M059J (cell line): ENCODE data around the gene FCSK. TPM values are rescaled to one million over a fixed set of nuclear protein-coding genes. Genes with fewer than 3 reads are reported as not detected.
A peak's percentile ranks its signal among the peaks of the same experiment; 100 is the strongest.
"Not testable (repeated sequence)": the region's sequence is repeated elsewhere in the genome, so short reads cannot be mapped to it uniquely, and the experiment has no call there.

ENCODE experiments used
- DNase-seq: peaks from one replicate; pipeline ENCODE4 v3.0.0-alpha.2; 2012; ENCODE audit warnings: low read depth
- total RNA-seq: library from RNA; depleted of rRNA; stranded (reverse); fragments of >200 nt; shearing (Covaris generic); gene quantifications from 2 replicates; pipeline ENCODE4 v1.2.3, GENCODE V29; 2014

Gene FCSK
- total RNA-seq, 1 experiment from 2014 or later, result 3.2 TPM

DNA sequence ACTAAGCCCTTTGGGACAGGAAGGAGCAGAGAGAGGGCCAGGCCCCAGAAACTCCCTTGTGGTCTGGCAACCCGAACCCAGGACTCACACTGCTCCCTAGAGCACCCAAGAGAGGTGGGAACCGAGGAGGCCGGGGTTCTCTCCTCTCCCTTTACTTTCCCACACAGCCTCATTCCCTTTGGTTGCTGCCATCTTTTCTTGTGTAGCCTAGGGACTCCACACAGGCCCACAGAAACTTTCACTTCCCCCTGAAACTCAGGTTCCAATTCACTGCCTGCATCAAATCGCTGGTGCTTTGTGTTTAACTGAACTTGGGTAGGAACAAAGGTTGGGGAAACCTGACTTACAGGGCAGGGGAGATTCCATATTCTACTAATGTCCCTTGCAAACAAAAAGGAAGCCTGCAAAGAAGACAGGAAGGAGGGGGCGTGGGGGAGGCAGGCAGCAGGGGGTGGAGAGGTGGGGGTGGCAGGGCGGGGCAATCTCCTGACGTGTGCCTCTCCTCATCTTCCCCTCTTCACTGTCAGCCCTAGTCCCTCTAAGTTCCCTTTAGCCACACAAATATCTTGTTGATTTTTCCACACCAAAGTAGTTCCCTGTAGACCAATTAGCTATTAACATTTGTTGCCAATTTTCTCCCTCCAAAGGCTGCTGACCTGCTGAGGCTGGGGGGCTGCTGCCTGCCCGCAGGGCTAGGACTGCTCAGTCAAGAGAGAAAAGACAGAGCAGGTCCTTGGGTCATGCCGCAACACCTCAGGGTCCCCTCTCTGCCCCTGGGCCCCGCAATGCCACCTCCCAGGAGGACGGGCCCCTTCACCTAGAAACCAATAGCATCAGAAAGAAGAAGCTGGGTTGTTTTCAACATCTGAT is 23.5 kb upstream of the FCSK start:
- no peak for DNase-seq

DNA sequence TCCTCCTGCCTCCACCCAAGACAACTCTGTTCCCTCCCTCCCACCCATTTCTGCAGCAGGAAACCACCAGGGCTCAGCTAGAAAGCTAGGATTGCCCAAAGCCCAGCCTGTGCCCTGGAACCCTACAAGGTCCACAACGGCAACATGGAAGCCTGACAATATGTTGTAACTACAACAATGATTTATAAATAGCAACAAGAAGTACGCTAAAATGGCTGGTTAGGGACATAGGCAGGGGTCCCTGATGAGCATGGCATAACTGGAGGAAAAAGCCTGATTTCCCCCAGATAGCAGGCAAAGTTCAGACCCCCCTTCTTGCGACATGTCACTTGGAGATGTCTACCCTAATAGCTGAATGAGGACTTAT is 22.1 kb upstream of the FCSK start:
- no peak for DNase-seq

DNA sequence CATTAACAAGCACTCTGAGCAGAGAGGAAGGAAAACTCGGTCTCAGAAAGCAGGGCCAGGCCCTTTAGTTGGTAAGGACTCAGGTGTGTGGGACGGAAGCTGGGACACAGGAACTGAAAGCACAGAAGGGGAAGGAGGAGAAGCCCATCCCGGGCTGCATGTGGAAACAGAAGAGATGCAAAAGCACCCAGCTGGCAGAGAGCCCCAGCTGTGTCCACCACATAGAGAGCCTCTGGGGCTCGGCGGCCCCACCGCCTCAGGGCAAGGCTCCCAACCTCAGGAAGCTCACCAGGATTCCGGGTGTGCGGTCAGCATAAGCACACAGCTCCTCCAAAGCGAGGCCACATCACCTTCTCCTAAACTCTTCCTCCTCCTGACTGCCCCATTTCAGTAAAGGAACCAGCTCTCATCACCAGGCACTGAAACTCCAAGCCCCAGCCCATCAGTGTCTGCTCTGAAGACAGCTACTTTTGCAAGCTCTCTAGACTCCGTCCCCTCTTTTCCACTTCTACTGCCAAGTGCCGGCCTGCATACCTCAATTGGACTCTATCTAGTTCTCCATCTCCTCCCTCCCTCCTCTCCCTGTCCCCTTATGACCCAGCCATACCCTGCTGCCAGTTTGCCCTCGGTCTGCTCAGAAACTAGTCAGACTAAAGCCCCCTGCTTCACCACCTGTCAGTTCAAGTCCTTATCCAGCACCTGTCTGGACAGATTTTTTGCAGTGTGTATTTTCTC is 21.5 kb upstream of the FCSK start:
- peak; percentile 88 for DNase-seq

DNA sequence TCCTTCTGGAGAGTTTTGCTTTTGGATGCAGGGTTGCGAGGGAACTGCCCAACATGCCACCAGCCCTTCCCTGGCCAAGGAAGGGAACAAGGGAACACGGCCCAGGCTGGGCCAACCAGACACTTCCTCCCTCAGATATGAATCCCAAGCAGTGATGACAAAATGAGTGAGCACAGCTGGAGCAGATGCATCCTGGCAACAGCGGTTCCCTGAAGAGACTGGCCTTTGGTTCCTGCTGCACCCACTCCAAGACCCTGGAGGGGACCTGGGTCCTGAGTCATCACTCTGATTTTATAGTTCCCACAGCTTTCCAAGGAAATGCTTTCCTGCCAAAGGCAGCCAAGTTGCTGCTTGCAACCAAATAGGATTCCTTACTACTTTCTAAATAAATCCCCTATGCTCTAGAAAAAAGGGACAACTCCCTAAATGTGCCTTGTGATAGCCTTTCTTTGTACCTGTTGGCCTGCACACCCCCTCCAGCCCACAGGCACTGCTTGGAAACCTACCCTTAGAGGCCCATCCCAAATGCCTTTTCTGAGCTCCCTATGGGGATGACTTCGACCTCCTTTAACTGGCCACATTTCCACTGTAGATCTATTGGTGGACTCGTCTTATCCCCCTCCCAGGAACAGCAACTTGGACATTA is 20.8 kb upstream of the FCSK start:
- peak; percentile 86 for DNase-seq

DNA sequence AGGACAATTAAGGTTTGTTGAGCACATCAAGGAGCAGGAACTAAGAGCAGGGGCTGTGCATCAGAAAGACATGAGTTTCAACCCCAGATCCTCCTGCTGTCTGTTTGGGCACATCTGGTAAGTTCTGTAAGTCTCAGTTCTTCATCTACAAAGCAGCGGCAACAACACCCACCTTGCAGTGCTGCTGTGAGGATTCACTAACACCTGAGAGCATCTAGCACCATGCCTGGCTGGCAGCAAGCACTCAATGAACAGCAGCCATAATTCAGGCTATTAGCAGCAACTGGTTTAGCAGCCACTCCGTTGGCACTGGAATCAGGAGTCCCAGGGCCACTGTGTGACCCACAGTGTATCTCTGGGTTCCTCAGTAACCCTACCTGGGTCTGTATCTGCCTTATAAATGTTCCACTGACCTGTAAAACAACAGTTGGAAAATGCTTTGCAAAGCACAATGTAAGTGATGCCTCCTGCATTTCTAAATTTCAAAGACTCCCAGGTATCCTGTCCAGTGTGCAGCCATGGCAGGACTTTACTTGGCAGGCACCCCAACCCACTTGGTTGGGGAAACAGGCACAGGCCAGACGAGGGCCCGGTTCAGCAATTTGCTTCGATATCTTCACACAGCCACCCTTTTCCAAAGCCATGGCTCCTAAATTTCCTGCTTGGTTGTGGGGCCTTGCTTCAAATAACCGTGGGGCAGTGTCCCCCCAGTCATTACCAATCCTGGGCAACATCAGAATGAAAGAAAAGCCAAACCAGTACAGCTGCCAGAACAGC is 19.7 kb upstream of the FCSK start:
- DNase-seq, result no peak

DNA sequence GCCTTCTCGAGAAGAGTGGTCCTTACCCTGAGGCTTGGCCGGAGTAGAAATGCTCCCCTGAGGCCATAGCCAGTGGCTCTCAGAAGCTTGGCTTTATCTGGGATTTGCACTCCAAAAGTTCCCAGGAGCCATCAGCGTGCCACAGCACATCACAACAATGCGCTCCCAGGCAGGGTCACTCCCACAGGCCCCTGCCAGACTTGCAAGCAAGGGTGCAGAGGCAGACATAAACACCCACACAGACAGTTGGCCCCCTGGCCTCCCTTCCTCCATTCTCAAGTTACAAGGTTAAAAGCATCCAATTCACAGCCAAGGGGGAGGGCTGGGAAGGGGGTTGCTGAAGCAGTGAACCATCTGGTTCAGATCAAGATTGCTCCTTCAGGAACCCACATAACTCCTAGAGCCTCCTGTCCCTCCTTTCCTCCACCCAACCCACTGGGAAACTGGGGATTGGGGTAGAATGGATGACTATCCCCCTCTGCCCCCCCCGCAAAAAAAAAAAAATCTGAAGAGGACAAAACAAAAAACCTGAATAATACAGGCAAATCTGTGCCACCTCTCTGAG is 17.3 kb upstream of the FCSK start:
- DNase-seq, result peak; percentile 89

DNA sequence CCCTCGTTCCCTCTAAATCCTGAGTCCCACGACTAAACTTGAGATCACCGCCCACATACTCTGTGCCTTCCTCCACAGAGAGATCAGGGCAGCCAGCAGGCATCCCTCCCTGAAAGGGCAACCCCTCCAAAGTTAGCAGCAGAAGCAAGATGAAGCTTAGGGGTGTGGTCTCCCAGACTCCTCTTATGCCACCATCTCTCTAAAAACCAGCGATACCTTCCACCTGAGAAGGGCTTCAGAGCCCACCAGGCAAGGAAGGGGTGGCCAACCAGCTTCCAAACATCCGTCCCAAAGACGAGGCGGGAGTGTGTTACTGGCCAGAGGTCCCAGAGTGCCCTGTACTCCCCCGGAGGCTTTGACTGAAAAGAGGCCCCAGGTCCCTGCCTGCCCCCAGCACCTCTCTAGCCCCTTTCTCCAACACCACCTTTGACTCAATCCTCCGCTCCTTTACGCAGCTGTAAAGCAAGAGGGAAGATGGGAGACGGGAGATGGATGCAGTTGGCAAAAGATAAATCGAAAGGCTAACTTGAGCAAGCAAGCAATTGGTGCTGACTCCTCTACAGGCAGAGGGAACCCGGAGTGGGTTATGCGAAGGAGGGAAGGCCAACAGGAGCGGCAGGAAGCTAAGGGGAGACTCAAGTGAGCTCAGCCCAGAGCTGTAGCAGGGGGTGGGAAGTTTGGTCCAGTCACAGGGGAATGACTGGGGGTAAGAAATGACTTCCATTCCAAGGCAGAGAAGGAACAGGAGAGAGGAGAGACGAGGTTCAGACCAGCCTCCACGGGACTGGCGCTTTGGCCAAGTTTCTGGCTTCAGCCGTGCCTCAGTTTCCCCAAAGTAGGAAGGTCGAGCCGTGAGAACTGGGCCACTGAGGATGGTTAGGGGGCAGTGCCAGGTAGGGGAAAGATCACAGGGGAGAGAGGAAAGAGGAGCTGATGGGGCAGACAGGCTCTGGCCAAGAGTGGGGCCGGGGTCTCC is 16.5 kb upstream of the FCSK start:
- DNase-seq, result peak; percentile 64

DNA sequence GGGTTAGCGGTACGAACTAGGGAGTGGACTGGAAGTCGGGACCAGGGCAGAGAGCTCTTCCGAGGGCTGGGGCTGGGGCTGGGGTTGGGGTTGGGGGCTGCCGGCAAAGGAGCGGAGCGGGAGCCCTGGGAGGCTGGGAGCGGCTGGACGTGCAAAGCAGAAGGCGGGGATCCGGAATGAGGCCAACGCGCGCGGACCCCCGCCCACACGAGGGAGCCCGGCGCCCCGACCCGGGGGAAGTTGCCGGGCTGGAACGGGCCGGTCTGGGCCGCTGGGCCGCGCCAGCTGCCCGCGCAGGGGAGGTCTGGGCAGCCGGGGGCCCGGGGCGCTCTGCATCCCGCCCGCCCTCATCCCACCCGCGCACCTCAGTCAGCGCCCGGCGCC is 15.8 kb upstream of the FCSK start:
- no peak for DNase-seq

DNA sequence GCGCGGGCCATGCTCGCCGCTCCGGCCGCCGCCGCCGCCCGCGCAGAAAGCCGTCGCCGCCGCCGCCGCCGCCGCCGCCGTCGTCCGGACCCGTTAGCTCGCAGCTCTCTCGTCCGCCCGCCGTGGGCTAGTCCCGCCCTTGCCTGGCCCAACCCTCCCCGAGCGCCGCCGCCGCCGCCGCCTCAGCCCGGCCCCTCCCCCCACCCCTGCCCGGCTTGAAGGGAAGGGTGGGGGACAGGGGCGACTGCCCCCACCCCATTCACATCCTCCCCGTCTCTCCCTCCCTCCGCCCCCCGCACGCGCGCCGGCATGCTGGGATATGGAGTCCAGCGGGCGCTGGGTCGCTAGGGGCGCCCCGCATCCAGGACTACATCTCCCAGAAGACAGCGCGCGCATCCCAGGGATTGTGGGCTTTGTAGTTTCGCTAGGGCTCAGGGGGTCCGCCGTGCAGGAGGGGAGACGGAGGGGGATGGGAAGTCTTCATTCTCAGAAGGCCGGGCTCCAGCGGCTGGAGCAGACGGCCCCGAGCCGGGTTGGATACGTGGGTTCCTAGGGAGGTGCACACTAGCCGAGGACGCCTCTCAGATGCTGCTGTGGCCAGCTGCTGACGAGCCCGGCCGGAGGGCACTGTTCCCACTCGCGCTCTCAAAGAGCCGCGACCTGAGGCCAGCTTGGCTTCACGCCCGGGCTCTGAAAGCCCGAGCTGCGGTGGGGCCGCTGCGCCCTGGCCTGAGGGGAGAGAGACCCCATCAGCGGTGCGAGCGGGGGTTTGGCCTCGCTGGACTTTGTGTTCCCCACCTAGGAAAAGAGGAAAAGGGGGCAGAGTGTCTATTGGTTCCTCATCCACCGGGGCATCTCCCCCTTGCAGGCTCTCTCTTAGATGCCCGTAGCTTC is 15.2 kb upstream of the FCSK start, which contains the start of gene ST3GAL2:
ST3GAL2 (minus strand) TSS at position 132 of the 894 bp plus-strand sequence. CDS start 40,570 bp downstream, outside the sequence.
- DNase-seq, result peak; percentile 92

DNA sequence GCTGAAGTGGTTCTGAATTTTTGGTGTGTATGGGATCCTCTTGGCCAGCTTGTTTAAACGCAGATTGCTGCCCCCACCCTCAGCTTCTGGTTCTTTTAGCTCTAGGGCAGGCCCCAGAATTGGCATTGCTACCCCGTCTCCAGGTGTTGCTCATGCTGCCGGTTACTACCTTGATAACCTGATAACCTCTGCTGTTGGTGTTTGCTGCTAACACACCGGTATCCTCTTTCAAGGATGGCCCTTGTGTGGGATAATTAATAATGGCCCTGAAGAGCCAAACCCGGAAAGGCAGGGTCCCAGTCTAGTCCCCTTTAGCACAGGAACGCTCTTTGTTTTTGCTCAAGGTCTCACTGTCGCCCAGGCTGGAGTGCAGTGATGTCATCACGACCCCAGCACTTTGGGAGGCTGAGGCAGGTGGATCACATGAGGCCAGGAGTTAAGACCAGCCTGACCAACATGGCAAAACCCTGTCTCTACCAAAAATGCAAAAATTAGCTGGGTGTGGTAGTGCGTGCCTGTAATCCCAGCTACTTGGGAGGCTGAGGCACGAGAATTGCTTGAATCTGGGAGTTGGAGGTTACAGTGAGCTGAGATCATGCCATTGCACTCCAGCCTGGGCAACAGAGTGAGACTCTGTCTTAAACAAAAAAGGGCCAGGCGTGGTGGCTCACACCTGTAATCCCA is 14.2 kb upstream of the FCSK start:
- no peak for DNase-seq

DNA sequence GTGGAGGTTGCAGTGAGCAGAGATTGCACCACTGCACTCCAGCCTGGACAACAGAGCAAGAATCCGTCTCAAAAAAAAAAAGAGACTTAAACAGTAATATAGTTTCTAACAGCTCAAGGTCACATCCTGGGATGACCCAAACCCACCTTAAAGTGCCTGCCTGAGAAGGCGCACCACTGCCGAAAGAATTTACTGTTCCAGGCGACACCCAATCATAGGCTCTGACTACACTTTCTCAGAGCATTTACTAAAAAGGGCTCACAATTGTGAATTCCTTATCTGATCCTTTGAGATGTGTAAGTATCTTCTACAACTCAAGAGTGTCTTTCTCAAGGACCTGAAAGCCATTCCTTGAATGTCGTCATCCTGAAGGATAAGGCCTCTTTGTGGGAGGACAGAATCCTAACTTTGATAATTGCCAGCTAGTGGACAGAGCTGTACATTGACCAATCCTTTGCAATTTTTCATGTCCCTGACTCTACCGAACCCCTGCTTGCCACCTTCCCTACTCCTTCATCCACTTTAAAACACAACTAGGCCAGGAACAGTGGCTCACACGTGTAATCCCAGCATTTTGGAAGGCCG is 12.9 kb upstream of the FCSK start:
- no peak for DNase-seq

DNA sequence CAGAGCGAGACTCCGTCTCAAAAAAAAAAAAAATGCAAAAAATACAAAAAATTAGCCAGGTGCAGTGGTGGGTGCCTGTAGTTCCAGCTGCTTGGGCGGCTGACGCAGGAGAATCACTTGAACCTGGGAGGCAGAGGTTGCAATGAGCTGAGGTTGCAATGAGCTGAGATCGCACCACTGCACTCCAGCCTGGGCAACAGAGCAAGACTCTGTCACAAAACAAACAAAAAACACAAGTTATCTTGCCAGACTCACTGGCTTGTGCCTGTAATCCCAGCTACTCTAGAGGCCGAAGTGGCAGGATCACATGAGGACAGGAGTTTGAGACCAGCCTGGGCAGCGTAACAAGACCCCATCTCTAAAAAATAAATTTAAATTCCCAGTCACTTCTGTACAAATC is 12.1 kb upstream of the FCSK start:
- DNase-seq, result no peak

DNA sequence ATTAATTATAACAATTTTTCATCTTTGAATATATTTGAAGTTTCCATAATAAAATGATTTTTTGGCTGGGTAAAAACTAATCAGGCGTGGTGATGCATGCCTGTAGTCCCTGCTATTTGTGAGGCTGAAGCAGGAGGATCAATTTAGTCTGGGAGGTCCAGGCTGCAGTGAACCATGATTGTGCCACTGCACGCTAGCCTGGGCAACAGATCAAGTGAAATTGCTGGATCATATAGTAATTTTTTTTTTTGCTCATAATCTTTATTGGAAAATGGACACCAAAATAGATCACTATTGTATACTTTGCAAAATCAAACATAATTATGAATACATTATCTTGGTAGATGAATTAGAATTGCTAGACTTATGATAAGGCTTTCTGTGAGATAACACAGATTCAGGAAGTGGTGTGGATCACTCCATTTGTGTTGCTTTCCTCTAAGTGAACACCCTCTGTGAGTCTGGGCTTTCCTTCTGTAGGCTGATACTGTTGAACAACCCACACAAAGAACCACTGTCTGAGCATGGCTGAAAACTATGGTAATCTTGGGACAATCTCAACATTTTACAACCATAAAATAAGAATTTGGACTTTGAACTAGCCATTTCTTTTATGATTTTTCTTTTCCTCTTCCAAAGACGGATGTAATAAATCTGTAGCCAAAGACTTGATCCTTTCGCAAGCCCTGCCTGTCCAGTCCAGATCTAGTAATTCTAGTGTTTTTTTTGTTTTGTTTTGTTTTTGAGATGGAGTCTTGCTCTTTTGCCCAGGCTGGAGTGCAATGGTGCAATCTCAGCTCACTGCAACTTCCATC is 9.9 kb upstream of the FCSK start:
- DNase-seq, result no peak

DNA sequence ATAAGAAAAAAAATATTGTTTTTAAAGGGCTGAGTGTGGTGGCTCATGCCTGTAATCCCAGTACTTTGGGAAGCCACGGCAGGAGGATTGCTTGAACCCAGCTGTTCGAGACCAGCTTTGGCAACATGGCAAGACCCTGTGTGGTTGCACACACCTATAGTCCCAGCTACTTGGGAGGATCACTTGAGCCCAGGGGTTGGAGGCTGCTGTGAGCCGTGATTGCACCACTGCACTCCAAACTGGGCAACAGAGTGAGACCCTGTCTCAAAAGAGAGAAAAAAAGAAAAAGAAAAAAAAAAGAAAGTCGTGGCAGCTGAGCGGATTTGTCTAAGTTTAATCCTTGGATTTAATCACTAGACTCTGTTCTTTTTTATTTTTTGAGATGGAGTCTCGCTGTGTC is 6.3 kb upstream of the FCSK start:
- DNase-seq, result no peak

DNA sequence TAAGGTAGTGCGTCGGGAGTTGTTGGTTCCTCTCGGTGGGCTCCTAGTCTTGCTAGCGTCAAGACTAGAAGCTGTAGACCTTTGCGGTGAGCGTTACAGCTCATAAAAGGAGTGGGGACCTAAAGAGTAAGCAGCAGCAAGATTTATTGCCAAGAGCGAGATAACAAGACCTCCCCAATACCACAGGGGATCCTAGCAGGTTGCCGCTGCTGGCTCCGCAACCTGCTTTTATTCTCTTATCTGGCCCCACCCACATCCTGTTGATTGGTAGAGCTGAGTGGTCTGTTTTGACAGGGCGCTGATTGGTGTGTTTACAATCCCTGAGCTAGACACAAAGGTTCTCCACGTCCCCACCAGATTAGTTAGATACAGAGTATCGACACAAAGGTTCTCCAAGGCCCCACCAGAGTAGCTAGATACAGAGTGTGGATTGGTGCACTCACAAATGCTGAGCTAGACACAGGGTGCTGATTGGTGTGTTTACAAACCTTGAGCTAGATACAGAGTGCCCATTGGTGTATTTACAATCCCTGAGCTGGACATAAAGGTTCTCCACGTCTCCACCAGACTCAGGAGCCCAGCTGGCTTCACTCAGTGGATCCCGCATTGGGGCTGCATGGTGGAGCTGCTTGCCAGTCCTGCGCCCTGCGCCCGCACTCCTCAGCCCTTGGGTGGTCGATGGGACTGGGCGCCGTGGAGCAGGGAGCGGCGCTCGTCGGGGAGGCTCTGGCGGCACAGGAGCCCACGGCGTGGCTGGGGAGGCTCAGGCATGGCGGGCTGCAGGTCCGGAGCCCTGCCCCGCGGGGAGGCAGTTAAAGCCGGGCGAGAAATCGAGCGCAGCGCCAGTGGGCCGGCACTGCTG is 4.0 kb upstream of the FCSK start:
- DNase-seq, result not testable (repeated sequence)

DNA sequence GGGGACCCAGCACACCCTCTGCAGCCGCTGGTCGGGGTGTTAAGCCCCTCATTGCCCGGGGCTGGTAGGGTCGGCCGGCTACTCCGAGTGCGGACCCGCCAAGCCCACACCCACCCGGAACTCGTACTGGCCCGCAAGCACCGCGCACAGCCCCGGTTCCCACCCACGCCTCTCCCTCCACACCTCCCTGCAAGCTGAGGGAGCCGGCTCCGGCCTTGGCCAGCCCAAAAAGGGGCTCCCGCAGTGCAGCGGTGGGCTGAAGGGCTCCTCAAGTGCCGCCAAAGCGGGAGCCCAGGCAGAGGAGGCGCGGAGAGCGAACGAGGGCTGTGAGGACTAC is 3.4 kb upstream of the FCSK start:
- DNase-seq, result not testable (repeated sequence)
